HTR-8/SVneo (cell line): ENCODE results near the gene CAMTA1.
"Not testable (repeated sequence)": the region's sequence is repeated elsewhere in the genome, so short reads cannot be mapped to it uniquely, and the experiment has no call there.

Experiments
- DNase-seq: peaks from one replicate; pipeline ENCODE4 v3.0.0; 2011; ENCODE audit warnings: low spot score, mixed read lengths; ENCODE audit not compliant: insufficient read length
- FAIRE-seq: peaks from 2 replicates; lab custom pipeline; 2011; peaks lifted over from hg19 to GRCh38; lab: Jason Lieb, UNC

Gene CAMTA1

GRCh38 chr1:6842301-6842700 is 57.0 kb downstream of the CAMTA1 start:
- no peak for DNase-seq
- no peak for FAIRE-seq

- not testable (repeated sequence) for FAIRE-seq, DNase-seq
Observed at GRCh38 chr1:6845786-6846185, 60.5 kb downstream of the CAMTA1 start.

DNA sequence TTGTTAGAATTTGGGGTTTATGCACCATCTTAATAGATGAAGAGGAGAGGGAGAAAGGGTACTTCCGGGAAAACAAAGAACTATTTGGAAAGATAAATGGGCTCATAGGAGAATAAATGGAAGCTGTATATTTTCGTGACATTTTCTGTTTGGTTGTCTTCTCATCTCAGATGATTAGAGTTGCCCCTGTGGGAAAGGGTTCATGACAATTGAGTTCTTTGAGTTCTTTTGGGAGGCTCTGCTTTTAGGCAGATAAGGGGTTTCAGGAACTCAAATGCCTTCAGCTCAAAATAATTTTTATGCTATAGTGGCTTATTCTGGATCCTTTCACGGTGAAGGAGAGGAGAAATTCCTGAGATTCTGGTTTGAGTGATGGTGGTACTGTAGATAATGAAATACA is 63.6 kb downstream of the CAMTA1 start:
- DNase-seq: no peak

GRCh38 chr1:6850537-6850936 is 65.3 kb downstream of the CAMTA1 start:
- no peak for FAIRE-seq
- DNase-seq: no peak

More for the DNA sequence above, 63.6 kb downstream of the CAMTA1 start:
- FAIRE-seq: no peak

- FAIRE-seq: no peak
- no peak for DNase-seq
Observed at GRCh38 chr1:6852136-6852890, 67.1 kb downstream of the CAMTA1 start.

DNA sequence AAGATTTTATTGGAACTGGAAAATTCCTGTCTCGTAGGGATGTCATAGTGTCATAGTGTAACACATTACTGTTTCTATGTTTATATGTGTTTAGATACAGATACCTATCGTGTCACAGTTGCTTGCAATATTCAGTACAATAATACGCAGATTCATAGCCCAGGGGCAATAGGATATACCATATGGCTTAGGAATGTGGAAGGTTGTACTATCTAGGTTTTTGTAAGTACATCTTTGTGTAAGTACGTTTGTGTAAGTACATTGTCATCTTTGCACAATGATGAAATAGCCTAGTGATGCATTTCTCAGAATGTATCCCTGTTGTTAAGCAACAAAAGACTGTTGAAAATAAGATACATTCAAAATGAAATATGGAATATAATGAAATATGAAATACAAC is 68.9 kb downstream of the CAMTA1 start:
- no peak for FAIRE-seq
- no peak for DNase-seq

GRCh38 chr1:6857831-6858230 is 72.6 kb downstream of the CAMTA1 start:
- no peak for DNase-seq
- no peak for FAIRE-seq

- FAIRE-seq: no peak
- no peak for DNase-seq
Observed at GRCh38 chr1:6858596-6858995, 73.3 kb downstream of the CAMTA1 start.

DNA sequence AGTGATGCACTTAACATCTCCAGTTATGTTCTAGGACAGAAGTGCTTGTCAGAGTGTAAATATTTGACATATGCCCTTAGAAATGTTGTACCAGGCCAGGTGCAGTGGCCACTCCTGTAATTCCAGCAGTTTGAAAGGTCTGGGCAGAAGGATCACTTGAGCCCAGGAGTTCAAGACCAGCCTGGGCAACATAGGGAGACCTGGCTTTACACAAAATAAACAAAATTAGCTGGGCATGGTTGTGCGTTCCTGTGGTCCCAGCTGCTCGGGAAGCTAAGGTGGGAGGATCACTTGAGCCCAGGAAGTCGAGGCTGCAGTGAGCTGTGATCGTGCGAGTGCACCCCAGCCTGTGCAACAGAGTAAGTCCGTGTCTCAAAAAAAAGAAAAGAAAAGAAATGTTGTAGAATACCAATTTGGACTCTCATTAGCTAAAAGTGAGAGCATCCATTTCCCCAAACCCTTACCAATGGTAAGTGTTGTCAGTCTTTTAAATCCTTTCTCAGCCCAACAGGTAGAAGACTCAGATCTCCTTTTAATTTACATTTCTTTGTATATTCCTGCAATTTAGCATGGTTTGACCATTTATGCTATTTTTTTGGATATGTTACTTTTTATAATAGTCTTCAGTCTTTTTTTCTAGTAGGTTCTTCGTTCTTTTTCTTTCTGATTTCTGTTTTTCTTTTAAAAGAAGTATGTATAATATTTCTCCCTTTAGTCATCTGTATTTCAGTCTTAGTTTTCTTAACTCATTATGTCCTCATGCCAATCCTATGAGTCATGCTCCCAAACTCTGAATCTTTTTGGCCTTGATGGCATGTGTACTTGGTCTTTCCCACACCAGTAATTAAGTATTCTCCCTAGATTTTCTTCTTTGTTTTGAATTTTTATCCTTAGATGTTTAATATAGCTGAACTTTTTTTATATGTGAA is 74.4 kb downstream of the CAMTA1 start:
- DNase-seq (peak; percentile 42), FAIRE-seq (peak; percentile 40)

- FAIRE-seq (no peak), DNase-seq (no peak)
Observed at GRCh38 chr1:6860401-6860800, 75.1 kb downstream of the CAMTA1 start.

DNA sequence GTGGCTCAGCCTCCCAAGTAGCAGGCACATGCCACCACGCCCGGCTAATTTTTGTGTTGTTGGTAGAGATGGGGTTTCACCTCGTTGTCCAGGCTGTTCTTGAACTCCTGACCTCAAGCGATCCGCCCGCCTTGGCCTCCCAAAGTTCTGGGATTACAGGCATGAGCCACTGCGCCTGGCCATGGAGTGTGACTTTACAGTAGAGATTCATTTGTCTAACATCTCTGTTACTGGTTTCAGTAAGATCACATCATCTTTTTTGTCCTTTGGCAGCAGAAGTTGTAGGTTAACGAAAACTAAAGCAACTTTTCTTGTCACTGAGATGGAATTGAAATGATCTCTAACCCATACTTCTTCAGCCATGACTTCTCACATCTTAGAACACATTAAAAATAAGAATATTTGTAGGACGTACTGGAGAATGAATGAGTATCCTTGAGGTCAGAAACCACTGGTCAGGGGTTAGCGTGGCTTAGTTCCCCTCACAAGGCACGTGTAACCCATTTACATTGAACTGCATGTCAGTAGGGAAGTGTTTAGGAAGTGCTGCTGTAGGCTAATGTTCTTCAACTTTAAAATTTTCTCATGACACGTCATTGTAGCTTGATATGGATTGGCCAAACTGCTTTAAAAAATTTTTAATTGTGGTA is 75.9 kb downstream of the CAMTA1 start:
- FAIRE-seq (no peak), DNase-seq (no peak)

DNA sequence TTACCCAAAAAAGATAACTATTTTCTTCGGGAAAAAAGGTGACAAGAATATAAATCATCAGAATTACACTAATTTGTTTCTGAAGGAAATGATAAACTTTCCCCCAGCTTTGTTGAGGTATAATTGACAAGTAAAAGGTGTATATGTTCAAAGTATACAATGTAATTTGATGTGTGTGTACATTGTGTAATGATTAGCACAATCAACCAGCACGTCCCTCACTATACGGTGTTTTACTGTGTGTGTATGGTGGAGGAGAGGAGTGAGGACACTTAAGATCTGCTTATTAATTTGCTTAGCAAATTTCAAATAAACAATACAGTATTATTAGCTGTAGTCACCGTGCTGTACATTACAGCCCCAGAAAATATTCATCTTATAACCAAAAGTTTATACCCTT is 77.7 kb downstream of the CAMTA1 start:
- DNase-seq (no peak), FAIRE-seq (no peak)

DNA sequence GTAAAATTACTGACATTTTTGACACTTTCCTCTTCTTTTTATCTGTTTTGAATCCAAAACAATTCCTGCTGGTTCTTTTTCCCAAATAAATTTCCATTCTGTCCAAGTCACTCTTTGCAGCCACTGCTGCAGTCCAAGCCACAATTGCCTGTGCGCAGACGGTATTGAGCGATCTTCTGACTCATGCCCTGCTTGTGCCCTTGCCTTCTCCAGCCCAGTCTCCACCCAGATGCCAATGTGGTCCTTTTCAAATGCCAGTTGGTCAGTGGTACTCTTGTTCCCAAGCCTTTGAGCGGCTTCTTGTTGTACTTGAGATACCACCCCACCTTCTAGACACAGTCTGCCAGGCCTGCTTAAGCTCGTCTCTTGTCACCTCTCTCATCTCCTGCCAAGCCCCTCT is 78.9 kb downstream of the CAMTA1 start:
- DNase-seq (no peak), FAIRE-seq (no peak)

DNA sequence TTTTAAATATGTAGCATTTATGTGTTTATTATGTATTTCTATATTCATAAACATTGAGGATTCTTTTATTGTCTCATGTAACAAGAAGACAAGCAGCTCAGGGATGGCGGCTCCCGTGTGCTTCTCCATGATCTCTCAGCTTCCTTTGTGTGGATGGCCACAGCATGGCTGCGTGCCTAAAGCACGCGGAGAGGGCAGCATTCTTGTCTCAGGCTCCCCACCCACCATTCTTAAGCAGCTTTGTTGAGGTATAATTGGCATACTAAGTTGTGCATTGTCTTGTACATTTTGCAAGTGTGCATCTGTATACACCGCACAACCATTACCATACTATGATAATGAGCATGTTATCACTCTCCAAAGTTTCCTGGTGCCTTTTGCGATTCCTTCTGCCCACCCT is 81.6 kb downstream of the CAMTA1 start:
- DNase-seq (no peak), FAIRE-seq (no peak)

DNA sequence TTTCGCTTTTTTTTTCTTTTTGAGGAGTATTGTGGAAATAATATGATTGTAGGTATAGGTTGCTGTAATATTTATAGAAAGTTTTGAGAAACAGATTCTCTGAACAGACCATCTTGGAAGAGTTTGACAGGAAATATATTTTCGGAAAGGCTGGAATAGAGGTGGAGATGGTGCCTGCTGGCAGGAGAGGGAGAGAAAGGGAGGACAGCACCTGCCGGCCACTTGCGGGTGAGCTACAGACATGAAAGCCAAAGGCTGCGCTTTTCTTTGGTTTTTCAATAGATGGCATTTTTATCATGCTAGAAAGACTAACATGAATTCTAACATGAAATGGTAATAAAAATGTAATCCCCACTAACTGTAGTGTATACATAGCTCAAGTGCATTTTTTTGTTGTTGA is 82.1 kb downstream of the CAMTA1 start:
- FAIRE-seq (no peak), DNase-seq (no peak)

- FAIRE-seq (no peak), DNase-seq (no peak)
Observed at GRCh38 chr1:6867729-6868659, 82.7 kb downstream of the CAMTA1 start.

DNA sequence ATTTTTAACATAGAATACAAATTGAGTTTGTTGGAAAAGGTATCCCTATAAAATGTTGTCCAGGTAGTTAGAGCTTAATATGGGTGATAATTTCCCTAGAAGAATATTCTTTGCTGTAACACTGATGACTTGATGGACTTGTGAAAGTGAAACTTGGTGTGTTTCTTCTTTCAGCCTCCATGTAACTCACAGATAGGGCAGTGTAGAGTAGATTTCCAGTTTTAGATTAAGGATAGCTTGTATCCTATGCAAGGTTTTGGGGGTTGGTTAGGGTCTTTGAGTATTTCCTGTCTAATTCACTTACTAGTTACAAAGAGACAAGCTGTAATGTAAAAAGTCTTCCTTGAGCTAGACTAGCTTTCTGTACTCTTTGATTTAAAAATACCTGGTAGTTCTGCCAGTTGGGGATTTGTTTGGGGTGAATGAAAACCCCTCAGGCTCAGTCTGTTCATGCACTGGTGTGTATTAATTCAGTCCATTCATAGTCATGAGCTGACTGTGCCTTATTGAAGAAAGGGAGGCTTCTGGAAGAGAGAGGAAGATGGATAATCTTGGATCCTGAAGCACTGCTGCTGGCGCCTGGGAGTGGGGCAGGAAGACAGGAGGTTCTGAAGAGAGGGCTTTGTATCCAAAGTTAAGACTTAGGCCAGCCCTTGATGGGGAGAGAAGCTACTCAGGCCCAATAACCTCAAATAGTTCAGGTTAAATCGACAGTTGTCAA is 83.6 kb downstream of the CAMTA1 start:
- DNase-seq (no peak), FAIRE-seq (no peak)

- no peak for FAIRE-seq
Observed at GRCh38 chr1:6869545-6869944, 84.3 kb downstream of the CAMTA1 start.

DNA sequence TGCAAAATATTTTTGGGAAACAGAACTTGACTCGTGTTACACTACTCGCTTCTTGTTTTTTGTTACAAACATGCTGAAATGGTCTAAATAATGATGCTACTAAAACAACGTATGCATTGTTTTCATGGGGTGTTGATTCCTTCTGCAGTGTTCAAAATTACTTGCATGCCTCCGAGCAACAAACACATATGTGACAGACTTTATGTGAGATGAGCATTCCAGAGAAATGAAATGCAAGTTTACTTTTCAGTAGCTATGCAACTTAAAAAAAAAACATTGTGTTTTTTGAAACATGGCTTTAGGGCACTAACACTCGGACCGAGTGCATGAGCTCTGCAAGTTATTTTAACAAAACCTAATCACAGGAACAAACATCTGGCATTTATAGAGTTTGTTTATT is 84.8 kb downstream of the CAMTA1 start:
- FAIRE-seq: no peak
- DNase-seq: no peak

More at GRCh38 chr1:6869545-6869944, 84.3 kb downstream of the CAMTA1 start:
- no peak for DNase-seq
